Ramos (cell line): Measurements from ENCODE around the gene ADCYAP1R1.

Experiments used
- in situ Hi-C: fragments of 300-500 bp; cut with MboI; formaldehyde crosslinking; loops from one replicate; pipeline ENCODE4 v1.14.3; 2022; ENCODE audit warnings: low sequenced_read_pairs; ENCODE audit not compliant: unreplicated experiment

Gene ADCYAP1R1

GRCh38 chr7:31051598-31052486 is at the start of gene ADCYAP1R1:
ADCYAP1R1 (plus strand) TSS chr7:31052308; CDS start chr7:31063265, 10,957 bp downstream.
- in situ Hi-C loops: no loop called here

- in situ Hi-C loops: no loop called here
Measured at GRCh38 chr7:31003097-31003496, 49.0 kb upstream of the ADCYAP1R1 start.

GRCh38 chr7:31003721-31004120 is 48.4 kb upstream of the ADCYAP1R1 start:
- in situ Hi-C loops: no loop called here

DNA sequence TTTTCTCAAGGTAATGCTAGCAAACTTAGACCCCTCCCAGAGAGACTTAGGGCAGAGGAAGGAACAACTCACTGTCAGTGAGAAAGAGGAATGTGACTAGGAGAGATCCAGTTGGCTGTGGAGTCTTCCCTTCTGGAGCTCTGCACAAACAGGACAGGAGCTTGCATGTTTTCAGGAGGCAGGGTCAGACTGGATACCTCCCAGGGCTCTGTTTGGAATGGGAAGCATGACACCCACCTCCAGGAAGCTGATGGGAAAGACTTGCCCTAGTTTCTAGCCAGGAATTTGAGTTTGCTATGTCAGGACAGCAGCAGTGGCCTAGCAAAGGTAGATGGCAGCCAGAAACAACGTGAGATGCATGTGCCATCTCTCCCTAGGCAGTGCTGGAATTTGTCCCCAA is 47.7 kb upstream of the ADCYAP1R1 start:
- in situ Hi-C loops: no loop called here

DNA sequence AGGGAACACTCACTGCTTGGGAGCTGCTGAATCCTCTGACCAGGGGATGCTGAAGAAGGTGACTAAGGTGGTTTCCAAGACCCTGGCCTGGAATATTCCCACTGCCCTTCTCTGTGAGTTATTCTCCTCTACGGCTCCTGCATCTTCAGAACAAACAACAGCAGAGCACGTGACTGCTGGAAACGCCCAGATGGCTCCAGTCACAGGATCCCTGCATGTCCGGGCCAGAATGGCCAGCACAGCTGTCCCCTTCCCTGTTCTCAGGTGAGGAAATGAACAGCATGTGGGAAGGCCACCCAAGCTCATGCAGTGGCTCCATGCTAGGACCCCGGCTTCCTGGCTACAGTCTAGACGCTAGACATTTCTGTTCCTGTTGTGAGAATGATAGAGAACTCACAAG is 45.3 kb upstream of the ADCYAP1R1 start:
- in situ Hi-C loops: no loop called here

- in situ Hi-C loops: no loop called here
Measured at GRCh38 chr7:31007634-31008033, 44.5 kb upstream of the ADCYAP1R1 start.

DNA sequence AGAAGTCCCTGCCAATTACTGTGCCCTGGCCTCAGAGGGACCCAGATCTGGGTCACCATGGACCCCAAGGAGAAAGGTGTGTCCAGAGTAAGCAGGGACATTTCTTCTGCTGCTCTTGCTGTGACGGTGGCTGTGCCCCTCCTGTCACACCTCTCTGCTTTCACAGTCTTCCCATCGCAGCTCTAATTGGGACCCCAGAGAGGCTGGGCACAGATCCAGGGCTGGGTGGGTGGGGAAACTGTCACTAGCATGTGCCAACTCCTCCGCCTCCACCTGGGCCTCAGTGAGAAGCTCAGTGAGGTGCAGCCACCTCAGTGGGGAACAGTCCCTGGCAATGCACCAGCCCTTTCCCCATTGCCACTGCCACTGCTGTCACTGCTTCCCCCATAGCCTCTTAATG is 37.3 kb upstream of the ADCYAP1R1 start:
- in situ Hi-C loops: no loop called here

DNA sequence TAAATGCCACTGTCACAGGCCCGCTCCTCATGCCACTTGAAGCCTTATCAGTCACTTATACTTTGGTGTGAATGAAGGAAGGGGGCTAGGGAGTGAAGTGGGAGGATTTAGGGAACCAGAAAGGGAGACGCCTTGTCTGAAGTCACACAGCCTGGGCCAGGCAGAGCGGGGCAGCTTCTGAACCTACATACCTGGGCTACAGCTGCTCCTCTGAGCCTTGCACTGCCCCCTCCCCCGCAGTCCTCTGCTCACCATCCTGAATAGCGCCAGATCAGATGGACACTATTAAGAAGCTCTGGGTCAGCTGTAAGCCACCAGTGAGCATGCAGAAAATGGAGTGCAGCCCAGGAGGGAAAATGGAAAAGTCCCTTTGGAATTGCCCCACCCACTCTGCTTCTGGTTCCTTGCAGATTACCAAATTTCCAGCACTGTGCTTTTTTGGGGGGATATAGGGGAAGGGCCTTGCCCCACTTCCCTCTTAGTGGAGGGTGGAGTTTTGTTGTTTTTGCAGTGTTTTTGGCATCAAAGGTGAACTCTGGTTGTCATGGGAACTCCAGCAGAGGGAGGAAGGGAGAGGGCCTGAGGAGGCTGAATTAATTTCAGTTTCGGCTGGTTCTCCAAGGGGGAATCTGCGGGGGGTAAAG is 35.0 kb upstream of the ADCYAP1R1 start:
- in situ Hi-C loops: no loop called here

DNA sequence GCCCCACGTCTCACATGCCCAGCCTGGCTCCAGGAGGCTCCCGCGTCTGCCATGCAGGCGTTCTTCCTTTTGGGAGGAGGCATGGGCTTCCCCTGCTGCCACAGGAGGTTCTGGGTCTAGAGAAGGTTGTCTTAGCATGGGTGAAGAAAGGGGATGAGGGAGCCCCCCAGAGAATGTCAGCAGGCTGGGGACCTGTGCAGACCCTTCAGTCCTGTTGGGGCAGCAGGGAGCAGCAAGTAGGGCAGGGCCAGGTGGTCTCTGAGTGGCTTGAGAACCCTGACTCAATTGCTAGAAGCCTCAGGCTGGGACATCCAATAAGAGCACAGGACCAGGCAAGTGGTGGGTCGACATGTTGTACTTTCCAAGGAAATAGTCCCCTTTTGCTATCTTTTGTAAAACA is 34.4 kb upstream of the ADCYAP1R1 start:
- in situ Hi-C loops: no loop called here

GRCh38 chr7:31019509-31019908 is 32.6 kb upstream of the ADCYAP1R1 start:
- in situ Hi-C loops: no loop called here

DNA sequence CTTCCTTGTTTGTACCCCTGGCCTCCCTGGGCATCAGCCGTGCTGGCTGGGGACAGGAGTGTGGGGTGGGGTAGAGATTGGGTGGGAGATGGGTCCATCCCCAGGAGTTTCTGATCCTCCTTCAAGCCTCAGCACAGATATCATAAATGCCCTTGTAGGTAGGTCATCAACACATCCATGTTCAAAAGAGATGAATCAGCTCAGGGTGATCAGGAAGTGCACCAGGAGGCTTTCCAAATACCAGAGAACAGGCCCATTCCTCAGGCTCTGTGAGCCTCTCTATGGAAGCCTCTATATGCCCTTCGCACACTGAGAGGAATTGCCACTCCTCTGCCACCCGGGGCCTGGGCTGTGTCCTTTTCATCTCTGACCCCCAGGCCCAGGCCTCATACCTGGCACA is 31.9 kb upstream of the ADCYAP1R1 start:
- in situ Hi-C loops: no loop called here

DNA sequence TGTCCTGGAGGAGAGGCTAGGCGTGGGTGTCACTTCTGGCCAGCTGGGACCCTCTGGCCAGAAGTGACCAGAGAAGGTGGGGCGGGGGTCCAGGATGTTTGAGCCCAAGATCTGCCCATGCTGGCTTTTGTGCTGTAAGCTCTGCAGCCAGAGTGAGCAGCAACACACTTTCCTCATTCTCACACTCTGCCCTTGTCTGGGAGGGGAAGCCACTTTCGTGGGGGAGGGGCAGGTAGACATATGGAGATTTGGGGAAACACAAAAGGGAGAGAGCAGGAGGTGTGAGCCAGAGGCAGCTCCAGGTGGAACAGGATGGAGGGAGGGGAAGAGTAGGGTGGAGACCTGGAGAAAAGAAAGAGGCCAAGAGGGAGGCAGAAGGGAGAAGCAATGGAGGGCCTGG is 31.5 kb upstream of the ADCYAP1R1 start:
- in situ Hi-C loops: no loop called here

DNA sequence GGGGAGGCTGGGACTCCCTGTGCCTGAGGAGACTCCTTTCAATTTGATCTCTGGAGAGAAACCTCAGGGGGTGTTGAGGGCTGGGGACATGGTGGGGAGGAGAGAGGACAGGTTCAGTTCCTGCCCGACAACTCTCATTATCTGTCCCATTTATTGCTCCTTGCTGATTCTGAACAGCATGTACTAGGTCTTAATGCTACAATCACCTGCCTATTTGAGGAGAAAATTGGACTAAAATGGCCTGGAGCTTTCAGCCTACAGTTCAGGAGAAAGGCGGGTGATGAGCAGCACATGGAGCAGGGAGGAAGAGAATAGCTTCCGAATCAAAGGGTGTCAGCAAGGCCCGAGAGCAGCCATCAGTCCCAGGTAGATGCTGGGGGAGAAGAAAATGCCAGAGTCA is 30.0 kb upstream of the ADCYAP1R1 start:
- in situ Hi-C loops: no loop called here

- in situ Hi-C loops: no loop called here
Measured at GRCh38 chr7:31022726-31023125, 29.4 kb upstream of the ADCYAP1R1 start.

- in situ Hi-C loops: no loop called here
Measured at GRCh38 chr7:31023877-31024276, 28.2 kb upstream of the ADCYAP1R1 start.

GRCh38 chr7:31027161-31027965 is 24.7 kb upstream of the ADCYAP1R1 start:
- in situ Hi-C loops: no loop called here

- in situ Hi-C loops: no loop called here
Measured at GRCh38 chr7:31028006-31028405, 24.1 kb upstream of the ADCYAP1R1 start.

DNA sequence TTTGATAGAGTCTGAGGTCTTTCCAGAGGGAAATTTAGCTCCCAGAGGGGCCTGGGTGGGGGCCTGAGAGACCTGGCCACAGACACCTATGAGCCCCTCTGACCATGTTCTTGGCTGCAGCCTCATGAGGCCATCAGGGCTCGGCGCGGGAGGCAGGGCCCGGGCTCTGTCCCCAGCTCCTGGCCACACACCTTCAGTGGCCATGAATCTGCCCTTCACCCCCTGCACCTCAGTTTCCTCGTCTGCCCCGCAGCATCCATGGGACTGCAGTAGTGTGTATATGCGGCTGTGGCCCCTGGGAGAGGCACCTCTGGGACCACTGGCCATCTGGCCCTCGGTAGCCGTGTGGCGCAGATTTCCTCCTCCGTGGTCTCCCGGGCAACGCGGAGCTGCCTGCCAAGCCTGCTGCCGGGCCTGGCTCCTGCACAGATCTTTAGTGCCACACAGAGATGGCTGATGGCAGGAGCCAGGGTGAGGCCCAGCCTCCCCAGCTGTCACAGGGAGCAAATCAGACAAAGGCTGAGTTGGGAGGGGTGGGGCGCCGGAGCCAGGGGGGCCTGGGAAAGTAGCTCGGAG is 23.6 kb upstream of the ADCYAP1R1 start:
- in situ Hi-C loops: no loop called here

GRCh38 chr7:31029251-31030042 is 22.7 kb upstream of the ADCYAP1R1 start:
- in situ Hi-C loops: no loop called here
